ENCODE data around the gene ERP29. TPM values are rescaled to one million over a fixed set of nuclear protein-coding genes. Genes with fewer than 3 reads are reported as not detected.
"Not testable (repeated sequence)": the region's sequence is repeated elsewhere in the genome, so short reads cannot be mapped to it uniquely, and the experiment has no call there.

ERP29 gene
- total RNA-seq, 1 donor from 2014 or later = 93.8 TPM

- Histone ChIP-seq H3K4me1 (ENCODE audit: insufficient read depth, low read length) (no peaks in the 10 kb centered on the region), H4K20me1 (ENCODE audit: insufficient read depth, low read length) (no peaks in the 10 kb centered on the region), H3K27ac (ENCODE audit: low read depth, low read length) (no peak overlapping the region), H3K9ac (ENCODE audit: low read length) (no peak overlapping the region), H3K27me3 (ENCODE audit: insufficient read depth, low read length) (no peaks in the 10 kb centered on the region), H2AFZ (ENCODE audit: low read depth, low read length) (no peak overlapping the region), H3K9me3 (ENCODE audit: insufficient read depth, low read depth, low read length) (no peaks in the 10 kb centered on the region), H3K4me3 (ENCODE audit: insufficient read depth, low read depth, low read length) (no peak overlapping the region), H3K79me2 (ENCODE audit: insufficient read depth, low read length) (no peaks in the 10 kb centered on the region), H3K4me2 (ENCODE audit: low read length) (no peak overlapping the region), H3K36me3 (ENCODE audit: insufficient read depth, low read length) (no peaks in the 10 kb centered on the region)
- DNase-seq (ENCODE audit: low read depth) (peak; percentile 76), FAIRE-seq (no peak)
- no peak for TF ChIP-seq CTCF (IDR thresholded peaks at IDR 0.05; ENCODE audit: insufficient read depth, low read depth, low read length)
- no peak for TF ChIP-seq EZH2 (IDR thresholded peaks at IDR 0.05; ENCODE audit: insufficient read depth, low read length)
- H3K36me3 Mint-ChIP-seq (ENCODE audit: low read depth, unreplicated experiment) = peaks cover 4% of the 10 kb centered on the region
- no peak overlapping the region for H3K27ac Mint-ChIP-seq (ENCODE audit: unreplicated experiment)
- H3K27me3 Mint-ChIP-seq (ENCODE audit: low read depth, unreplicated experiment) = no peaks in the 10 kb centered on the region
- H3K4me3 Mint-ChIP-seq (ENCODE audit: unreplicated experiment) = no peak overlapping the region
- H3K9me3 Mint-ChIP-seq (ENCODE audit: unreplicated experiment) = no peaks in the 10 kb centered on the region
- H3K4me1 Mint-ChIP-seq (ENCODE audit: low read depth, unreplicated experiment) = no peaks in the 10 kb centered on the region
Measured at GRCh38 chr12:111991946-111992345, 21.3 kb upstream of the ERP29 start.

GRCh38 chr12:111992464-111992863, 20.8 kb upstream of the ERP29 start:
- Histone ChIP-seq H4K20me1 (ENCODE audit: insufficient read depth, low read length) (no peaks in the 10 kb centered on the region), H3K4me3 (ENCODE audit: insufficient read depth, low read depth, low read length) (no peak overlapping the region), H3K27me3 (ENCODE audit: insufficient read depth, low read length) (no peaks in the 10 kb centered on the region), H3K36me3 (ENCODE audit: insufficient read depth, low read length) (no peaks in the 10 kb centered on the region), H3K9ac (ENCODE audit: low read length) (no peak overlapping the region), H3K9me3 (ENCODE audit: insufficient read depth, low read depth, low read length) (no peaks in the 10 kb centered on the region), H2AFZ (ENCODE audit: low read depth, low read length) (no peak overlapping the region), H3K79me2 (ENCODE audit: insufficient read depth, low read length) (no peaks in the 10 kb centered on the region), H3K4me1 (ENCODE audit: insufficient read depth, low read length) (no peaks in the 10 kb centered on the region), H3K27ac (ENCODE audit: low read depth, low read length) (no peak overlapping the region), H3K4me2 (ENCODE audit: low read length) (no peak overlapping the region)
- FAIRE-seq (no peak), DNase-seq (ENCODE audit: low read depth) (no peak)
- H3K27ac Mint-ChIP-seq (ENCODE audit: unreplicated experiment) = no peak overlapping the region
- no peaks in the 10 kb centered on the region for H3K9me3 Mint-ChIP-seq (ENCODE audit: unreplicated experiment)
- peaks cover 4% of the 10 kb centered on the region for H3K36me3 Mint-ChIP-seq (ENCODE audit: low read depth, unreplicated experiment)
- no peak overlapping the region for H3K4me3 Mint-ChIP-seq (ENCODE audit: unreplicated experiment)
- TF ChIP-seq CTCF (IDR thresholded peaks at IDR 0.05; ENCODE audit: insufficient read depth, low read depth, low read length) = no peak
- TF ChIP-seq EZH2 (IDR thresholded peaks at IDR 0.05; ENCODE audit: insufficient read depth, low read length) = no peak
- no peaks in the 10 kb centered on the region for H3K4me1 Mint-ChIP-seq (ENCODE audit: low read depth, unreplicated experiment)
- H3K27me3 Mint-ChIP-seq (ENCODE audit: low read depth, unreplicated experiment) = no peaks in the 10 kb centered on the region

GRCh38 chr12:111993292-111994150, 19.7 kb upstream of the ERP29 start:
- peaks cover 2% of the 10 kb centered on the region for H3K36me3 Mint-ChIP-seq (ENCODE audit: low read depth, unreplicated experiment)
- H2AFZ ChIP-seq (ENCODE audit: low read depth, low read length) = no peak overlapping the region
- no peak overlapping the region for H3K4me2 ChIP-seq (ENCODE audit: low read length)
- H3K4me3 Mint-ChIP-seq (ENCODE audit: unreplicated experiment) = no peak overlapping the region
- no peak overlapping the region for H3K4me3 ChIP-seq (ENCODE audit: insufficient read depth, low read depth, low read length)
- no peaks in the 10 kb centered on the region for H3K9me3 Mint-ChIP-seq (ENCODE audit: unreplicated experiment)
- H3K27me3 ChIP-seq (ENCODE audit: insufficient read depth, low read length) = no peaks in the 10 kb centered on the region
- H3K4me1 ChIP-seq (ENCODE audit: insufficient read depth, low read length) = no peaks in the 10 kb centered on the region
- no peak overlapping the region for H3K27ac ChIP-seq (ENCODE audit: low read depth, low read length)
- no peak overlapping the region for H3K27ac Mint-ChIP-seq (ENCODE audit: unreplicated experiment)
- no peaks in the 10 kb centered on the region for H3K9me3 ChIP-seq (ENCODE audit: insufficient read depth, low read depth, low read length)
- TF ChIP-seq CTCF (IDR thresholded peaks at IDR 0.05; ENCODE audit: insufficient read depth, low read depth, low read length) (no peak), EZH2 (IDR thresholded peaks at IDR 0.05; ENCODE audit: insufficient read depth, low read length) (no peak)
- H3K4me1 Mint-ChIP-seq (ENCODE audit: low read depth, unreplicated experiment) = no peaks in the 10 kb centered on the region
- DNase-seq (ENCODE audit: low read depth) = no peak
- no peak overlapping the region for H3K9ac ChIP-seq (ENCODE audit: low read length)
- FAIRE-seq = no peak
- H4K20me1 ChIP-seq (ENCODE audit: insufficient read depth, low read length) = no peaks in the 10 kb centered on the region
- H3K27me3 Mint-ChIP-seq (ENCODE audit: low read depth, unreplicated experiment) = no peaks in the 10 kb centered on the region
- H3K79me2 ChIP-seq (ENCODE audit: insufficient read depth, low read length) = no peaks in the 10 kb centered on the region
- H3K36me3 ChIP-seq (ENCODE audit: insufficient read depth, low read length) = no peaks in the 10 kb centered on the region

GRCh38 chr12:111994211-111995111, 18.8 kb upstream of the ERP29 start:
- not testable (repeated sequence) for H3K9me3 Mint-ChIP-seq (ENCODE audit: unreplicated experiment); H3K4me2 ChIP-seq (ENCODE audit: low read length); H3K36me3 ChIP-seq (ENCODE audit: insufficient read depth, low read length); H3K9ac ChIP-seq (ENCODE audit: low read length); H3K79me2 ChIP-seq (ENCODE audit: insufficient read depth, low read length); FAIRE-seq; DNase-seq (ENCODE audit: low read depth); H3K4me1 ChIP-seq (ENCODE audit: insufficient read depth, low read length); H3K27me3 ChIP-seq (ENCODE audit: insufficient read depth, low read length); H4K20me1 ChIP-seq (ENCODE audit: insufficient read depth, low read length); H3K27ac ChIP-seq (ENCODE audit: low read depth, low read length); H3K4me3 Mint-ChIP-seq (ENCODE audit: unreplicated experiment); H3K4me1 Mint-ChIP-seq (ENCODE audit: low read depth, unreplicated experiment); H3K27ac Mint-ChIP-seq (ENCODE audit: unreplicated experiment); H3K27me3 Mint-ChIP-seq (ENCODE audit: low read depth, unreplicated experiment); H3K36me3 Mint-ChIP-seq (ENCODE audit: low read depth, unreplicated experiment); H2AFZ ChIP-seq (ENCODE audit: low read depth, low read length); H3K9me3 ChIP-seq (ENCODE audit: insufficient read depth, low read depth, low read length); H3K4me3 ChIP-seq (ENCODE audit: insufficient read depth, low read depth, low read length)

All from astrocyte (in vitro differentiated cells and primary cell).